NCI-H446 treated with DMSO at 0.1 percent for 48 hours (cell line): ENCODE results near the gene LRMDA.

Source experiments
- DNase-seq: peaks from one replicate; lab custom pipeline; 2025; lab: John Stamatoyannopoulos, UW

LRMDA gene

GRCh38 chr10:75542084-75542483 is 110.7 kb downstream of the LRMDA start:
- DNase-seq, result no peak

GRCh38 chr10:75542906-75543305 is 111.5 kb downstream of the LRMDA start:
- no peak for DNase-seq

GRCh38 chr10:75544386-75544785 is 113.0 kb downstream of the LRMDA start:
- DNase-seq, result no peak

- no peak for DNase-seq
Measured at GRCh38 chr10:75544993-75545706, 113.7 kb downstream of the LRMDA start.

- no peak for DNase-seq
Measured at GRCh38 chr10:75546004-75546403, 114.6 kb downstream of the LRMDA start.

- DNase-seq, result no peak
Measured at GRCh38 chr10:75547391-75548298, 116.2 kb downstream of the LRMDA start.

- DNase-seq, result no peak
Measured at GRCh38 chr10:75548356-75548755, 116.9 kb downstream of the LRMDA start.

- DNase-seq, result no peak
Measured at GRCh38 chr10:75550191-75550590, 118.8 kb downstream of the LRMDA start.

GRCh38 chr10:75552171-75552570 is 120.7 kb downstream of the LRMDA start:
- DNase-seq, result no peak

- no peak for DNase-seq
Measured at GRCh38 chr10:75553550-75553949, 122.1 kb downstream of the LRMDA start.

GRCh38 chr10:75555323-75555722 is 123.9 kb downstream of the LRMDA start:
- DNase-seq, result no peak

GRCh38 chr10:75556320-75556719 is 124.9 kb downstream of the LRMDA start:
- DNase-seq, result no peak

- no peak for DNase-seq
Measured at GRCh38 chr10:75565286-75566251, 134.1 kb downstream of the LRMDA start.

GRCh38 chr10:75568450-75569130 is 137.2 kb downstream of the LRMDA start:
- no peak for DNase-seq

GRCh38 chr10:75569506-75569905 is 138.1 kb downstream of the LRMDA start:
- DNase-seq, result no peak

- DNase-seq, result no peak
Measured at GRCh38 chr10:75572478-75572877, 141.1 kb downstream of the LRMDA start.

- no peak for DNase-seq
Measured at GRCh38 chr10:75575940-75576339, 144.5 kb downstream of the LRMDA start.

- no peak for DNase-seq
Measured at GRCh38 chr10:75582102-75582501, 150.7 kb downstream of the LRMDA start.

GRCh38 chr10:75585294-75585693 is 153.9 kb downstream of the LRMDA start:
- DNase-seq, result no peak

- DNase-seq, result no peak
Measured at GRCh38 chr10:75586814-75587213, 155.4 kb downstream of the LRMDA start.

- no peak for DNase-seq
Measured at GRCh38 chr10:75588031-75588430, 156.6 kb downstream of the LRMDA start.
